Left lung (tissue), 10 donors: ENCODE measurements around the gene SLC4A5. TPM values are rescaled to one million over a fixed set of nuclear protein-coding genes. Genes with fewer than 3 reads are reported as not detected.

Experiments
- ATAC-seq: fragments of 200-7000 bp; cut with Tn5 transposase; one replicate; pipeline ENCODE4 v1.9.1; 2020; ENCODE audit warnings: moderate library complexity
- DNase-seq, 4 donors: peaks; one replicate each; pipeline ENCODE4 v3.0.0-alpha.2; 2013 to 2020
- H3K27ac ChIP-seq, 2 donors: fragments of 200-600 bp; sonication (generic) in 1 of 2; one replicate each; pipeline versions ENCODE4 v1.5.0 to v1.8.0; 2020 to 2021
- H3K27me3 ChIP-seq, 2 donors: fragments of 200-600 bp; sonication (generic) in 1 of 2; one replicate each; pipeline versions ENCODE4 v1.5.0 to v1.8.0; 2020 to 2021
- H3K36me3 ChIP-seq, 2 donors: fragments of 200-600 bp; sonication (generic) in 1 of 2; one replicate each; pipeline versions ENCODE4 v1.5.0 to v1.8.0; 2020 to 2021
- H3K4me1 ChIP-seq, 2 donors: fragments of 200-600 bp; one replicate each; pipeline ENCODE4 v1.8.0; 2021
- H3K4me3 ChIP-seq, 2 donors: fragments of 200-600 bp; sonication (generic) in 1 of 2; one replicate each; pipeline versions ENCODE4 v1.5.0 to v1.8.0; 2020 to 2021; ENCODE audit warnings: mild to moderate bottlenecking in 1 of 2
- H3K9me3 ChIP-seq, 2 donors: fragments of 200-600 bp; sonication (generic) in 1 of 2; one replicate each; pipeline versions ENCODE4 v1.5.0 to v1.8.0; 2020 to 2021
- intact Hi-C, 2 donors: fragments of 100-400 bp; cut with DNase I; formaldehyde crosslinking; loops; one replicate each; pipeline versions ENCODE4 v1.11.2 to v1.14.2; 2022
- polyA plus RNA-seq, 6 donors: library from polyadenylated mRNA; unstranded; fragments of 120-200 nt; gene quantifications; one replicate each; pipeline ENCODE4 v1.2.1, GENCODE V29; 2013; ENCODE audit not compliant: insufficient read length in 6 of 6
- total RNA-seq, 2 donors: library from RNA; stranded (reverse); fragmentation: NEBNext Ultra II Directional; extraction: Animal tissue kit (Norgen Biotek cat#: 25700); gene quantifications; one replicate each; pipeline ENCODE4 v1.2.1, GENCODE V29; 2021
- TF ChIP-seq, protein P1 (sequence below), 2 donors: fragments of 200-600 bp; sonication (generic) in 1 of 2; IDR thresholded peaks; one replicate each; pipeline versions ENCODE4 v1.5.0 to v1.8.0; 2021; ENCODE audit warnings: antibody characterized with exemption in 2 of 2
- donor health status: DM: no; HTN: yes; CAD: no.
- donor health status: DM: no; HTN: no; CAD: no.

Gene SLC4A5
- total and polyA plus RNA-seq, 8 donors, result 2.0 to 13.8 (median 8.0) TPM

DNA sequence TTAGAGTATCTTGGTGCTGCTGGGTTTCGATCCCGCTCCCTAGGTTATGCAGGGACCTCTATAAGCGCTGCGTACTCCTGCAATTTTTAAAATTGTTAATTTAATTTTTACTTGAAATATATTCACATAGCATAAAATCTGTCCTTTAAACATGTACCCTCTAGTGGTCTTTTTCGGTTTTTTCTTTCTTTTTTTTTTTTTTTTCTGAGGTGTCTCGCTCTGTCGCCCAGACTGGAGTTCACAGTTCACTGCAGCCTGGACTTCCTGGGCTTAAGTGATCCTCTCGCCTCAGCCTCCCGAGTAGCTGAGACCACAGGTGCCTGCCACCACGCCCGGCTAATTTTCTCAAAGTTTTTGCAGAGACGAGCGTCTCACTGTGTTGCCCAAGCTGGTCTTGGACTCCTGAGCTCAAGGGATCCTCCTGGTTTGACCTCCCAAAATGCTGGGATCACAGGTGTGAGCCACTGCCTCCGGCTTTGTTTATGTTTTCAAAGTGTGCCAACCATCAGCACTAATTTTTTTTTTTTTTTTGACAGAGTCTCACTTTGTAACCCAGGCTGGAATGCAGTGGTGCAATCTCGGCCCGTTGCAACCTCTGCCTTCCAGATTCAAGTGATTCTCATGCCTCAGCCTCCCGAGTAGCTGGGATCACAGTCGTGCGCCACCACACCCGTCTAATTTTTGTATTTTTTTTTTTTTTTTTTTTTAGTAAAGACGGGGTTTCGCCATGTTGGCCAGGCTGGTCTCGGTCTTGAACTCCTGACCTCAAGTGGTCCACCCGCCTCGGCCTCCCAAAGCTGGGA lies 164.0 kb downstream of the SLC4A5 start:
- DNase-seq (no peak), ATAC-seq (peak; percentile 5)
- no peaks in the 10 kb centered on the region for H3K9me3 ChIP-seq
- no peaks in the 10 kb centered on the region for H3K27me3 ChIP-seq
- peaks cover 6 to 61% of the 10 kb centered on the region in 2 donors for H3K4me1 ChIP-seq
- H3K27ac ChIP-seq, result peak overlapping the region; percentile 96
- peak overlapping the region; percentile 83 to 84 for H3K4me3 ChIP-seq
- no peaks in the 10 kb centered on the region for H3K36me3 ChIP-seq
- TF ChIP-seq, protein P1, sequence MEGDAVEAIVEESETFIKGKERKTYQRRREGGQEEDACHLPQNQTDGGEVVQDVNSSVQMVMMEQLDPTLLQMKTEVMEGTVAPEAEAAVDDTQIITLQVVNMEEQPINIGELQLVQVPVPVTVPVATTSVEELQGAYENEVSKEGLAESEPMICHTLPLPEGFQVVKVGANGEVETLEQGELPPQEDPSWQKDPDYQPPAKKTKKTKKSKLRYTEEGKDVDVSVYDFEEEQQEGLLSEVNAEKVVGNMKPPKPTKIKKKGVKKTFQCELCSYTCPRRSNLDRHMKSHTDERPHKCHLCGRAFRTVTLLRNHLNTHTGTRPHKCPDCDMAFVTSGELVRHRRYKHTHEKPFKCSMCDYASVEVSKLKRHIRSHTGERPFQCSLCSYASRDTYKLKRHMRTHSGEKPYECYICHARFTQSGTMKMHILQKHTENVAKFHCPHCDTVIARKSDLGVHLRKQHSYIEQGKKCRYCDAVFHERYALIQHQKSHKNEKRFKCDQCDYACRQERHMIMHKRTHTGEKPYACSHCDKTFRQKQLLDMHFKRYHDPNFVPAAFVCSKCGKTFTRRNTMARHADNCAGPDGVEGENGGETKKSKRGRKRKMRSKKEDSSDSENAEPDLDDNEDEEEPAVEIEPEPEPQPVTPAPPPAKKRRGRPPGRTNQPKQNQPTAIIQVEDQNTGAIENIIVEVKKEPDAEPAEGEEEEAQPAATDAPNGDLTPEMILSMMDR (IDR thresholded peaks at IDR 0.05), result peak in 1 of 2 donors; percentile 23
- intact Hi-C loops, result no loop called here

DNA sequence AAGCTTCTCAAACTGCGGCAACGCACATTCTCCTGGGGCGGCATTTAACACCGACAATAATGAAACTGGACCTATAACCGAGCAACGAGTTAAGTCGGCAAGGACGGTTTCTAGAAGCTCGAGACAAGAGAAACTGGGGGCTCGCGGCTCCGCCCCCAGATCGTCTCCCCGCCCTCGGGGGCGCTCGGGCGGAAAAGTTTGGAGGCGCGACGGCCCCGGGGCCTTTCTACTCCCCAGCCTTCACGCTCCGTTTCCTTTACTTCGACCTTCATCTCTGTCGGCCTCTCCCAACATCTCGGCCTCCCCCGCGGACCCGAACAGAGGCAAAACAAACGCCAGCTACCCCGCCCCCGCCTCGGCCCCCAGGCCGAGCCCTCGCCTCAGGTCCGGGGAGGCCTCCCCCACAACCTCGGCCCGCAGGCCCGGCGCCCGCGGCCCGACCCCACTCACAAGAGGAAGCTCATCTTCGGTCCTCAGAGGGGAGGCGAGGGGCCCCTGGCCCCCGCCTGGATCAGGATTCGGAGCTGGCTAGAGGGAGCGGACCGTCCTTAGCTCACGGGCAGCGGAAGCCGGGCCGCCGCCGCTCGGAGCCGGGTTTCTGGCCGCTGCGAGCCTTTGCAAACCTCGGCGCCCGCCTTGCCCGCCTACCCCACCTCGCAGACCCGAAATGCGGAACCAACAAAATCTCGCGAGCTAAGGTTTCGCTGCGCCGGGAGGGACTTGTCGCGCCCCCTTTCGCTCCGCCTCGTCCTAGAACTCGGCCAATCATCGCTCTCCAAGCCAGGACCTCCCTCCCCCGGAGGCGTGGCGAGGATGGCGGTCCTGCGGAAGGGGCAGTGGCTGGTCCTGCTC lies 164.8 kb downstream of the SLC4A5 start, which contains the start of gene MOB1A:
MOB1A (minus strand) TSS at position 669 of the 852 bp plus-strand sequence; CDS start at position 464, 205 bp downstream.
- Histone ChIP-seq H3K27me3 (no peaks in the 10 kb centered on the region), H3K4me1 (peaks cover 6 to 63% of the 10 kb centered on the region in 2 donors), H3K36me3 (no peaks in the 10 kb centered on the region), H3K4me3 (peak within 1 kb of the TSS; percentile 83 to 84), H3K9me3 (no peaks in the 10 kb centered on the region), H3K27ac (peak within 1 kb of the TSS; percentile 96)
- ATAC-seq, result peak; percentile 99
- peak; percentile 98 to 99 (median 98) for DNase-seq
- intact Hi-C loops, result no loop called here
- TF ChIP-seq, protein P1 (IDR thresholded peaks at IDR 0.05), result no peak

DNA sequence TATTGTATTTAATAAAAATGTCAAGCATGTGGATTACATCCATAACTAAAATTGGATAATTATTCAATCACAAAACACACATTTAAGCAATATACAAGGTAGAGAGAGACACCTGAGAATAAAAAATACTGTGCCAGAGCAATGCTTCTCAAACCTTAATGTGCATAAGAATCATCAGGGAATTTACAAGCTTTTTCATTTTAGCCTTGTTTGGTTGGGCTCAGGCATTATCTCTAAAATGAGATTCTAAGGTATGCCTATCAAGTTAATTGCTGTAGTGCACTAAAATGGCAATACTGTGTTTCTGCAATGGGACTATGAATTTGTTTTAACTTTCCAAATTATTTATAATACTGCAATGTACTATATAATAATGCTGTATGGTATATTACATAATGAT lies 165.5 kb downstream of the SLC4A5 start:
- H3K4me1 ChIP-seq, result peaks cover 6 to 67% of the 10 kb centered on the region in 2 donors
- H3K36me3 ChIP-seq, result no peaks in the 10 kb centered on the region
- no peaks in the 10 kb centered on the region for H3K9me3 ChIP-seq
- intact Hi-C loops, result no loop called here
- H3K4me3 ChIP-seq, result peak overlapping the region; percentile 83 to 84
- no peak for ATAC-seq
- TF ChIP-seq, protein P1 (IDR thresholded peaks at IDR 0.05), result no peak
- H3K27ac ChIP-seq, result peak overlapping the region; percentile 96
- H3K27me3 ChIP-seq, result no peaks in the 10 kb centered on the region
- no peak for DNase-seq

DNA sequence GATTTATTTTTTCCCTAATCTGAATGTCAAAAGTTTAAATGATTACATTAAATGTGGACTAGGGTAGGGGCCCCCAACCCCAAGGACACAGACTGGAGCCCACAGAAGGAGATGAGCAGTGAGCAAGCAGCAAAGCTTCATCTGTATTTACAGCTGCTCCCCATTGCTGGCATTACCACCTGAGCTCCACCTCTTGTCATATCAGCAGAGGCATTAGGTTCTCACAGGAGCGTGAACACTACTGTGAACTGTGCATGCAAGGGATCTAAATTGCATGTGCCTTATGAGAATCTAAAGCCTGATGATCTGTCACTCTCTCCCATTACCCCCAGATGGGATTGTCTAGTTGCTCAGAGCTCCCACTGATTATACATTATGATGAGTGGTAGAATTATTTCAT lies 168.3 kb downstream of the SLC4A5 start:
- H3K36me3 ChIP-seq, result peaks cover 0 to 26% of the 10 kb centered on the region in 2 donors

More for the DNA sequence above, 168.3 kb downstream of the SLC4A5 start:
- Histone ChIP-seq H3K9me3 (no peaks in the 10 kb centered on the region), H3K4me1 (peaks cover 6 to 55% of the 10 kb centered on the region in 2 donors), H3K27me3 (no peaks in the 10 kb centered on the region), H3K27ac (no peak overlapping the region), H3K4me3 (no peak overlapping the region)
- ATAC-seq (no peak), DNase-seq (no peak)
- intact Hi-C loops, result no loop called here
- TF ChIP-seq, protein P1 (IDR thresholded peaks at IDR 0.05), result no peak
